HG03558 (cell line): ENCODE measurements around the gene DDX59.

Experiments
- ATAC-seq: cut with Tn5 transposase; IDR thresholded peaks from one replicate; pipeline ENCODE4 v1.9.1; 2021; ENCODE audit warnings: moderate number of reproducible peaks; ENCODE audit not compliant: unreplicated experiment; ENCODE audit errors: extremely low read depth

Gene DDX59

DNA sequence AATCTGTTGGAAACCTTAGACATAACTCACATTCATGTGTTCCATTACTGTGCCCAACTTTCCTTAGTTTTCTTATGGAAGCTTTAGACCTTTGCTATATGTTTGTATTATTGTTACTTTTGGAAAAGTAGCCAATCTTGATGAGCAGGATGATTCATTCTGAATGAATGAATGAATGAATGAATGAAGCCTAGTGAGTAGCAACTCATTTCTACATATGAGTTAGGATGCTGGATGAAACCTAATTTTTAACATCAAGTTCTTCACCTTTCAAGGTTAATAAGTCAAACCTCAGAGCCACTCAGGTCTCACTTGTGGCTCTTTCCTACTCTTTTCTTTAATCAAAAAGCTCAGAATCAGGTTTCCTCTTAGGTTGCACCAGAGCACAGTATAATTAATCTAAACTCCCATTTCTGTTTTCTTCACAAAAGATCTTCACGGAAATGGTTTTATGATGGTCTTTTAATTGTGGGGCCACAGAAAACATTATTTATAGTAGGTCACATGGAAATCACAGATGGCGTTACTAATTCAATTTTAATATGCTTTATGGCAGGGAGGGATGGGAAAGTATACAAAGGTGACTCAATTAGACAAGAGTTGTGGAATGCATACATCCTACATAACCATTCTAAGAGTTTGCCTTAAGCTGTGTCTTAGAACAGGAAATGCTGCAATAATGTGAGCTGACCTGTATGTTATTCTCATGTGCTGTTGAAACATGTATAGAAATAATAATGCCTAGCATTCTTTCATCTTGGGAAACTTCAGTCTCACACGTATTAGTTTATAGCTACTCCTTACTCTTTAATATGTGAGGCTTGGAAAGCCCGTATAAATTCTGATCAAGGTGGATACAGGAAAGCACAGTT lies 4.5 kb upstream of the DDX59 start:
- ATAC-seq = no peak

- no peak for ATAC-seq
Observed at GRCh38 chr1:200671235-200671786, 1.6 kb upstream of the DDX59 start.

DNA sequence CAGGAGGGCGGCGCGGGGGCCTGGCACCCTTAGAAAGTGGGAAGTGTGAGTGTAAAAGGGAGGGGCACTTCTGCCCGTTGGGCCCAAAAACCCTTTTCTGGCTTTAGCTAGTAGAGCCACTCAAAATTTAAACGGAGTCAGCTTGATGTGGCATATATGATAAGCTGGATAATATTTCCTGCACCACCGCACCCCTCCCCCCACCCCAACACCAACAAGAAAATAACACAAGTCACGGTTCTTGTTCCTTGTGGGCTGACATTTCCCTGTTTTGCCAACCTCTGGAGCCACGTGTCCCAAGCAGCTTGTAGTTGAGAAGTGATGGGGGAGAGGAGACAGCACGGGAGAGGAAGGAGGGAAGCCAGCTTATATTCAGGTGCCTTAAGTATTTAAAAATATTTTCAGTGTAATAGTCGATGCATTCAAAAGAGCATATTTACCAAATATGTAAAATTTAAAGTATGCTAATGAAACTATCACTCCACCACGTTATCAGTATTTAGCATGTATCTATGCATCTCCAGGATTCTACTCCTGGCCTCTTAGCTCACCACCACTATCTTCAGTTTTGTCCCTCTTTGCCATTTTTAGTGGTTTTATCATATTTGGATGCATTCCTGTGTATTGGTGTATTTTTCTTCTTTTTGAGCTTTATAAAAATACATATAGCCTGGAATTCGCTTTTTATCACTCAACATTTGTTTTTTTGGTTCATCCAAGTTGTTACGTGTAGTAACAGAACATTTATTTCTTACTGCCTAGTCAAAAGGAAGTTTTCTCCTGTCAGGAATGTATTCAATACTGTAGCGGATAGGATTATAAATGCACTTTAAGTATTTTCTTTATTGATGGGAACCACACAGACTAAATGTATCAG lies 773 bp upstream of the DDX59 start:
- ATAC-seq = no peak

DNA sequence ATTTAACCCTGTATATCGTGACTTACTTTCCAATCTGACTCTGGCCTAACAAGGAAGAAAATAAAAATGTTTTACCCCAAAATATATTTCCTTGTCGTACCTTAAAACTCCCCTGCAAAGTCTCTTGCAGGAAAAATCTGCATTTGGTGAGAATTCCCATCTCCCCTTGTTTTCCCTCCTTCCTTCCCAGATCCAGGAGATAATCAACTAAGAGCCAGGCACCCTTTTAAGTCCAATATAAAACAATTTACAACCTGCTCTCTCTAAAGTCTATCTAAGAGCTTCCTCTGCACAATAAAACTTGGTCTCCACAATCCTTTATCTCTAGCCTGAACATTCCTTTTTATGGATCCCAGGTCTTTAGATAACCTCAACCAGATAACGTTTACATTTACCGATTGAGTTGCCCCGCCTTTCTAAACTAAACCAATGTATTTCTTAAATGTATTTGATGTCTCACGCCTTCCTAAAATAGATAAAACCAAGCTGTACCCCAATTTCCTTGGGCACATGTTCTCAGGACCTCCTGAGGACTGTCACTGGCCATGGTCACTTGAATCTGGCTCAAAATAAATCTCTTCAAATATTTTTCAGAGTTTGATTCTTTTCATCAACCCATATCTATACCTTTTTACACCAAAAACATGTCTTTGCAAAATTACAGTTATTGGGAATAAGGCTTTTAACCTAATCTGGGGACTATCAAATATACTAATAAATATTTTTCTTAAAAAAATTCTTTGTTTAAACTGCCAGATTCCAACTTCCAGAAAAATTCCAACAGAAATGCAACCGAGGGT lies 993 bp downstream of the DDX59 start:
- ATAC-seq = no peak

GRCh38 chr1:200666309-200666708 lies 3.4 kb downstream of the DDX59 start:
- ATAC-seq = no peak

DNA sequence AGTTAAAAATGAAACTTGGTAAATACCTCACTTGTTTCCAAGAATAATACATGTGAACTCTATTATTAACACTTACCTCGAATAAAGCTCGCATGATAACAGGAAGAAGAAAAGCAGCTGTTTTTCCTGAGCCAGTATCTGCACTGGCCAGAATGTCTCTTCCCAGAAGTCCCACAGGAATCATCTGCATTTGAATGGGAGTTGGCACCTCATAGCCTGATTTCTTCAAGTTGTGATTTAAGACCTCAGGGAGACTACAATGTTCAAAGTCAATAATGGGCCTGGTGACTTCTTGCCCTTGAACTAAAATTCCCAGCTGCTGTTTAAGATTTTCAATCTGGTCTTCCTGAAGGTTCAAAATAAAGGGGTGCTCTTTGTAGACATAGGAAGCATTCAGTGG lies 3.8 kb downstream of the DDX59 start:
- no peak for ATAC-seq

DNA sequence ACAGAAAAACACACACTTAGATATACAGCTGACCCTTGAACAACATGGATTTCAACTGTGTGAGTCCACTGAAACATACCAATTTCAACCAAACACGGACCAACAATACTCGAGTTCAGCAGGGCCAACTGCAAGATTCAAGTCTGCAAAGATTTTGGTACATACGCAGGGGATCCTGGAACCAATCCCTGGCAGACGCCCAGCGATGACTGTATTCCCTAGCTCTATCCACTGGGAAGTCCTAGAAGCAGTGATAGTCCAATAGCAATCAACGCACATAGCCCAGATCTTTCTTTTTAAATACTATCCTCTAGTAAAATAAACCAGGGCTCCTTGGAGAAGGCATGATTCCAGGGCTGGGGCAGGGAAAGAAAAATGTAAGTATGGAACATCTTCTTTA lies 9.0 kb downstream of the DDX59 start:
- no peak for ATAC-seq

GRCh38 chr1:200659269-200659668 lies 10.4 kb downstream of the DDX59 start:
- no peak for ATAC-seq

DNA sequence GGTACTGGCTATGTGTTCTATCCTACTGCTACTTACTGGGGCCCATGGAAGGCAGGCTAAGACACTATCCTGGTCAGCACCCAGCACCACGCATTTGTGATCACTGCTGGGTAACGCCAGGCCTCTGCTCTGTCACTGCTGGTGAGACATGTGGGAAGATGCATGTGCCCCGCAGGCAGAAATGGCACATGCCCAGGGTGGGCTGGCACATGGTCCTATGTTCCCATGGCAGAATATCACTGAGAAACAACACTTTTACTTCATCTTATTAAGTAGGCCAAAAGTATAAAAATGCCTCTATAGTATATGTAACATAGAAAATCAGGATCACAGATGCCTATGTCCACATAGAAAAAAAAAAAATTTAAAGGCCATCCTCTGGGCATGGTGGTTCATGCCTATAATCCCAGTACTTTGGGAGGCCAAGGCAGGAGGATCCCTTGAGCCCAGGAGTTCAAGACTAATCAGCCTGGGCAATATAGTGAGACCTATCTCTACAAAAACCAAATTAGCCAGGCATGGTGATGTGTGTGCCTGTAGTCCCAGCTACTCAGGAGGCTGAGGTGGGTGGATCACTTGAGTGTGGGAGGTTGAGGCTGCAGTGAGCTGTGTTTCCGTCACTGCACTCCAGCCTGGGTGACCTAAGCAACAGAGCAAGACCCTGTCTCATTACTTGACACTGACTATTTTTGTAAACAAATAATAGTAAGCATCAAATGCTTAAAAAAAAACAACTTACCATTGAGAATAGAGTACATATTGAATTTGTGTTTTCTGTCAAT lies 11.5 kb downstream of the DDX59 start:
- ATAC-seq = no peak

DNA sequence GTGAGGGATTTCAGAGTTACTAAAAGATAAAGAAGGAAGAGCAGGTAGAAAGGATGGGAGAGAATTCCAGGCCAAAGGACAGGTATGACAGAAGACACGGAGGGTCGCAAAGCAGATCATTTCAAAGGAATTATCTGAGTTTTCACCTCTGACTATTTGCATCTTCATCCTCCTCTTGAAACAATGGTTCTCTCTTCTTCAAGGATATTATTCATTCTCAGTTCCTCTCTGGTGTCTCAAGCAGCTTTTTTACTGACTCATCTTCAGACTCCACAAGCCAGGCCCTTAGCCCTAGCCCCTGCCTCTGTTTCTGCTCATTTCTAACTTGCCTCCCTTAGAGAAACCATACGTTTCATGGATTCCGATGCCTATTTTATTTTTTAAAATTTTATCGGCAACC lies 15.0 kb downstream of the DDX59 start:
- ATAC-seq = peak; percentile 86

GRCh38 chr1:200653022-200653462 lies 16.7 kb downstream of the DDX59 start:
- ATAC-seq = no peak

DNA sequence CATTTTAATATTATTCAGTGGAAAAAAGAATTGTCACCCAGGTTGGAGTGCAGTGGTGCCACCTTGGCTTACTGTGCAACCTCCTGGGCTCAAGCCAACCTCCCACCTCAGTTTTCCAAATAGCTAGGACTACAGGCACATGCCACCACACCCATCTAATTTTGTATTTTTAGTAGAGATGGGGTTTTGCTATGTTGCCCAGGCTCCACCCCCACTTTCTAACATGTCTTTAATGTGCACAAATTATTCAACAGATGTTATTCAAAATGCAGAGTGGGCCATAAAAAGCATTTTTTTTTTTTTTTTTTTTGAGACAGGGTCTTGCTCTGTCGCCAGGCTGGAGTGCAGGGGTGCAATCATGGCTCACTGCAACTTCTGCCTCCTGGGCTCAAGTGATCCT lies 17.3 kb downstream of the DDX59 start:
- no peak for ATAC-seq

DNA sequence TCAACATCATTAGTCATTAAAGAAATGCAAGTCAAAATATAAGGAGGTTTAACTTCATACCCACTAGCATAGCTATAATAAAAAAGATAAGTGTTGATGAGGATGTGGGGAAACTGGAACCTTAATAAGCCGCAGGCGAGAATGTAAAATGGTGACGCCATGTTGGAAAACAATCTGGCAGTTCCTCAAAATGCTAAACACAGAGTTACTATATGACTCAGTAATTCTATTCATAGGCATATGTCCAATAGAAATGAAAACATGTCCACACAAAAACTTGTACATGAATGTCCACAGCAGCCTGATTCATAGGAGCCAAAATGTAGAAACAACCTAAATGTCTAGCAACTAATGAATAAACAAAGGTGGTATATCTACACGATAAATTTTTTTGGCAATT lies 23.2 kb downstream of the DDX59 start:
- ATAC-seq = no peak

DNA sequence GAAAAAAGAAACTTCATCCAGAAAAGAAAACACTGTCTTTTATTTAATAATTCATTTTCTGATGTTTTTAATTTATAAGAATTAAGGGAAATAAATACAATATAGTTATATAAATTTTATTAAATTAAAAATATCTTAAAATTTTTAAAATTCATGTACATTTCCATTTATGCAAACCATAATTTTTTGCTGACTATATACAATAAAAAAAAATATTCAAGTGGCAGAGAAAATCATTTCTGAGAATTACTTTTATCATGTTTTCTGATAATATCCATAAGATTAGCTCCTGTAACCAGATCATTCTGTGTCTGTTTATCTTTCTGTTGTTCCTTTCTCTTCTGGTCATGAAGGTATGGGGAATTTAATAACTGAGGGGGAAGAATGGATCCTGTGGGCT lies 25.7 kb downstream of the DDX59 start:
- ATAC-seq = no peak

GRCh38 chr1:200642481-200642880 lies 27.2 kb downstream of the DDX59 start:
- ATAC-seq = no peak

- ATAC-seq = no peak
Observed at GRCh38 chr1:200640963-200641401, 28.7 kb downstream of the DDX59 start.

- no peak for ATAC-seq
Observed at GRCh38 chr1:200640373-200640962, 29.2 kb downstream of the DDX59 start.

GRCh38 chr1:200638073-200638472 lies 31.6 kb downstream of the DDX59 start:
- ATAC-seq = no peak

DNA sequence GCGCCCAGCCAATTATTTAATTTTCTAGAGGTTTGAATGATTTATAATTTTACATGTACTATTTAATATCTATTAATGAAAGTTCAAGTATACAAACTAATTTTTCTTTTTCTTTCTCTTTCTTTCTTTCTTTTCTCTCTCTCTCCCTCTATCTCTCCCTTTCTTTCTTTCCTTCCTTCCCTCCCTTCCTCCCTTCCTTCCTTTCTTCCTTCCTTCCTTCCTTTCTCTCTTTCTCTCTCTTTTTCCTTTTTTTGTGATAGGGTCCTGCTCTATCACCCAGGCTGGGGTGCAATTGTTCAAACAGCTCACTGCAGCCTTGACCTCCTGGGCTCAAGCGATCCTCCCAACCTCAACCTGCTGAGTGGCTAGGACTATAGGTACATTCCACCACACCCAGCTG lies 33.0 kb downstream of the DDX59 start:
- no peak for ATAC-seq
